COLO668 (cell line): ENCODE data around the gene HUWE1.
"Not testable (repeated sequence)": the region's sequence is repeated elsewhere in the genome, so short reads cannot be mapped to it uniquely, and the experiment has no call there.

Experiments
- DNase-seq: peaks from one replicate; lab custom pipeline; 2025; ENCODE audit not compliant: unreplicated experiment; lab: John Stamatoyannopoulos, UW

Gene HUWE1

GRCh38 chrX:53531255-53531966 is 155.1 kb downstream of the HUWE1 start:
- not testable (repeated sequence) for DNase-seq

DNA sequence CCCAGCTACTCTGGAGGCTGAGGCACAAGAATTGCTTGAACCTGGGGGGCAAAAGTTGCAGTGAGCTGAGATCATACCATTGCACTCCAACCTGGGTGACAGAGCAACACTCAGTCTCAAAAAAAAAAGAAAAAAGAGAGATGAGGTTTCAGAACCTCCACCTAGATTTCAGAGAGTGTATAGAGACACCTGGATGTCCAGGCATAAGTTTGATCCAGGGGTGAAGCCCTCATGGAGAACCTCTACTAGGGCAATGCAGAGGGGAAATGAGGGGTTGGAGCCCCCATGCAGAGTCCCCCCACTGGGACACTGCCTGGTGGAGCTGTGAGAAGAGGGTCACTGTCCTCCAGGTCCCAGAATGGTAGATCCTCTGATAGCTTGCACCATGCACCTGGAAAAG is 159.5 kb downstream of the HUWE1 start:
- DNase-seq, result no peak

DNA sequence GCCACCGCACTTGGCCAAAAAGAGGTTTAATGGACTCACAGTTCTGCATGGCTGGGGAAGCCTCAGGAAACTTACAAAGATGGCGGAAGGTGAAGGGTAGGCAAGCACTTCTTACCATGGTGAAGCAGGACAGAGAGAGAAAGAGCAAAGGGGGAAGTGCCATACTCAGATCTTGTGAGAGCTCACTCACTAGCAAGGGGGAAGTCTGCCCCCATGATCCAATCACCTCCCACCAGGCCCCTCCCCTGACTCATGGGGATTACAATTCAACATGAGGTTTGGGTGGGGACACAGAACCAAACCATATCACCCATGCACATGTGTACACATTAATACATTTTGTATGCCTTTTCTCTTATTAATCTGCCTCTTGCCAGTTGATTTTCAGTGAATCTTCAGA is 175.2 kb downstream of the HUWE1 start:
- DNase-seq, result no peak

DNA sequence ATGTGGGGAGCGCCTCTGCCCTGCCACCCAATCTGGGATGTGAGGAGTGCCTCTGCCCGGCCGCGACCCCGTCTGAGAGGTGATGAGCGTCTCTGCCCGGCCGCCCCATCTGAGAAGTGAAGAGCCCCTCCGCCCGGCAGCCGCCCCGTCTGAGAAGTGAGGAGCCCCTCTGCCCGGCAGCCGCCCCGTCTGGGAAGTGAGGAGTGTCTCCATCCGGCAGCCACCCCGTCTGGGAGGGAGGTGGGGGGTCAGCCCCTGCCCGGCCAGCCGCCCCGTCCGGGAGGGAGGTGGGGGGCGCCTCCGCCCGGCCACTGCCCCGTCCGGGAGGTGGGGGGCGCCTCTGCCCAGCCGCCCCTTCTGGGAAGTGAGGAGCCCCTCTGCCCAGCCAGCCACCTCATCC is 182.5 kb downstream of the HUWE1 start:
- not testable (repeated sequence) for DNase-seq

DNA sequence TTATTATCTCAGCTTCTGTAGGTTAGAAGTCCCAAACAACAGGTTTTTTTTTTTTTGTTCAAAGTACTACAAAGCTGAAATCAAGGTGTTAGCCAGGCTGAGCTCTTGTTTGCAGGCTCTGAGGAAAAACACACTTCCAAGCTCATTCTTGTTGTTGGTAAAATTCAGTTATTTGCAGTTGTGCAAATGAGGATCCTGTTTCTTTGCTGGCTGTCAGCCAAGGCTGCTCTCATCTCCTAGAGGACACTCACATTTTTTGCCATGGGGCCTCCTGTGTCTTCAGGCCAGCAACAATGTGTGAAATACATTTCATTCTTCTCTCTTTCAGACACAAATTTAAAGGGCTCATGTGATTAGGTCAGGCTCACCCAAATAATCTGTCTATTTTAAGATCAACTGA is 192.1 kb downstream of the HUWE1 start:
- DNase-seq, result peak; percentile 32

- DNase-seq, result no peak
Observed at GRCh38 chrX:53486285-53486684, 200.2 kb downstream of the HUWE1 start.

DNA sequence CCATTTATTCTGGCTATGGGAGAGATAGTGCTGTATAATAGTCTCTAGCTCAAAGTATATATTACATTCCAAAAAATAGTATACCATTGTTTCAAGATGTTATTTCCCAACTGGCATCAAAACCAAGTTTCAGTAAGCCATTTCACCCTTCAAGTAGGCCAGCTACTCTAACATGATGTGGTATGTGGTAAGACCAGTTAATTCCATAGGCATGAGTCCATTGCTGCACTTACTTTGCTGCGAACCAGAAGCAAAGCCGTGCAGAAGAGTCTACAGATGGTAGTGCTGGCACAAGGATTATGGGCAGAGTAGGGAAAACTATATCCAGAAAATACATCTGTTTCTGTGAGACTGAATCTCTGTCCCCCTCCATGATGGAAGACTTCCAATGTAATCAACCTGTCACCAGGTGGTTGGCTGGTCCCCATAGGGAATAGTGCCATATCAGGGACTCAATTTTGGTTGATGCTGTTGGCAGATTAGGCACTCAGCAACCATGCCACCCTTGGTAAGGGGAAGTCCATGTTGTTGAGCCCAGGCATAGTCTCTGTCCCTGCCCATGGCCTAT is 202.6 kb downstream of the HUWE1 start:
- no peak for DNase-seq

DNA sequence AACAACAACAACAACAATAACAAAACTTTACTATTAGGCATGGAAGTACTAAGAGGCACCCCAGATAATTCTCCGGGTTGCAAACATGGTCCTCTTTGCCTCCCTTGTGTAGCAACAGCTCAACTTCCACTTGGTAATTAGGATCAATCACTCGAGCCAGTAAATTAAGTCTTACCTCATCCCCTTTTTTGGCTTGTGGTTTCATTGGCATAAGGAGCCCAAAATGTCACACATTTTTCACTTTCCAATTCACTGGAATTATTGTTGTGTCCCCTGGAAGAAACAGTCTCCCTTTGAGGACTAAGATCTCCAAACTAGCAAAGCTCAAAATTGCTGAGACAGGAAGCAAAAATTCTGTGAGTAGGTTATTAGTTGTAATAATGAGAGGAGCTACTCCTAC is 203.1 kb downstream of the HUWE1 start:
- no peak for DNase-seq
